Mesenchymal stem cell (in vitro differentiated cells and primary cell): ENCODE results near the gene EOMES.
A peak's percentile ranks its signal among the peaks of the same experiment; 100 is the strongest.

ENCODE experiments used
- DNase-seq: peaks from one replicate; pipeline ENCODE4 v3.0.0-alpha.2; 2013
- H2AFZ ChIP-seq: one replicate; pipeline ENCODE4 v1.6.1; 2013; ENCODE audit warnings: low read depth, mild to moderate bottlenecking, control low read depth, inconsistent platforms, low read length, moderate library complexity
- H2AK5ac ChIP-seq: 2 replicates; pipeline ENCODE4 v1.6.1; 2013; ENCODE audit warnings: low read length, moderate library complexity, mild to moderate bottlenecking, inconsistent platforms; ENCODE audit not compliant: severe bottlenecking
- H2BK120ac ChIP-seq: one replicate; pipeline ENCODE4 v1.6.1; 2013; ENCODE audit warnings: low read depth, mild to moderate bottlenecking, inconsistent platforms, low read length, moderate library complexity
- H2BK12ac ChIP-seq, 2 experiments: one replicate each; pipeline ENCODE4 v1.6.1; 2013; ENCODE audit warnings: inconsistent platforms in 2 of 2, low read length in 2 of 2, mild to moderate bottlenecking in 2 of 2, moderate library complexity in 2 of 2, control low read depth in 1 of 2
- H2BK15ac ChIP-seq: one replicate; pipeline ENCODE4 v1.6.1; 2013; ENCODE audit warnings: mild to moderate bottlenecking, low read depth, inconsistent platforms; ENCODE audit not compliant: poor library complexity, severe bottlenecking
- H2BK5ac ChIP-seq: 2 replicates; pipeline ENCODE4 v1.6.1; 2013; ENCODE audit warnings: low read depth, mild to moderate bottlenecking, low read length, control low read depth, inconsistent platforms; ENCODE audit not compliant: poor library complexity, severe bottlenecking
- H3K14ac ChIP-seq, 2 experiments: one replicate each; pipeline ENCODE4 v1.6.1; 2013; ENCODE audit warnings: inconsistent platforms in 2 of 2, low read length in 2 of 2, control low read depth in 1 of 2, mild to moderate bottlenecking in 1 of 2, moderate library complexity in 1 of 2
- H3K18ac ChIP-seq, 2 experiments: one replicate each; pipeline ENCODE4 v1.6.1; 2013; ENCODE audit warnings: inconsistent platforms in 2 of 2, low read length in 2 of 2, control low read depth in 1 of 2, low read depth in 1 of 2, mild to moderate bottlenecking in 1 of 2
- H3K23ac ChIP-seq, 2 experiments: one replicate each; pipeline ENCODE4 v1.6.1; 2013; ENCODE audit warnings: inconsistent platforms in 2 of 2, low read length in 2 of 2, mild to moderate bottlenecking in 2 of 2, moderate library complexity in 2 of 2, control low read depth in 1 of 2
- H3K27ac ChIP-seq: 2 replicates; pipeline ENCODE4 v1.5.1; 2013; ENCODE audit warnings: mild to moderate bottlenecking, moderate library complexity, low read length, control low read depth, inconsistent platforms; ENCODE audit not compliant: poor library complexity, severe bottlenecking
- H3K27me3 ChIP-seq, 2 experiments: 2 replicates each; pipeline versions ENCODE4 v1.6.1 to v1.7.0; 2013; ENCODE audit warnings: low read length in 2 of 2, mild to moderate bottlenecking in 2 of 2, moderate library complexity in 2 of 2, control low read depth in 1 of 2, inconsistent platforms in 1 of 2; ENCODE audit not compliant: control insufficient read depth in 1 of 2, insufficient read depth in 1 of 2
- H3K36me3 ChIP-seq, 2 experiments: 2 replicates each; pipeline versions ENCODE4 v1.6.1 to v1.7.0; 2013; ENCODE audit warnings: low read length in 2 of 2, control low read depth in 1 of 2, inconsistent platforms in 1 of 2, low read depth in 1 of 2, mild to moderate bottlenecking in 1 of 2; ENCODE audit not compliant: insufficient read depth in 2 of 2, control insufficient read depth in 1 of 2
- H3K4ac ChIP-seq, 2 experiments: one replicate each; pipeline ENCODE4 v1.6.1; 2013; ENCODE audit warnings: inconsistent platforms in 2 of 2, low read length in 2 of 2, mild to moderate bottlenecking in 2 of 2, moderate library complexity in 2 of 2, control low read depth in 1 of 2, low read depth in 1 of 2
- H3K4me1 ChIP-seq: 2 replicates; pipeline ENCODE4 v1.6.1; 2013; ENCODE audit warnings: low read depth, low read length, control low read depth; ENCODE audit not compliant: control insufficient read depth, insufficient read depth
- H3K4me2 ChIP-seq: 2 replicates; pipeline ENCODE4 v1.6.1; 2013; ENCODE audit warnings: low read length, mild to moderate bottlenecking, inconsistent platforms; ENCODE audit not compliant: poor library complexity, severe bottlenecking
- H3K4me3 ChIP-seq, 2 experiments: 2 replicates each; pipeline versions ENCODE4 v1.5.1 to v1.7.0; 2013; ENCODE audit warnings: low read length in 2 of 2, mild to moderate bottlenecking in 2 of 2, control low read depth in 1 of 2, low read depth in 1 of 2; ENCODE audit not compliant: insufficient read depth in 1 of 2
- H3K79me1 ChIP-seq: replicated peaks from 2 replicates; pipeline ENCODE4 v1.6.1; 2013; ENCODE audit warnings: mild to moderate bottlenecking, control low read depth, low read length, inconsistent platforms; ENCODE audit not compliant: poor library complexity, severe bottlenecking
- H3K9ac ChIP-seq: 2 replicates; pipeline ENCODE4 v1.7.0; 2013; ENCODE audit warnings: mild to moderate bottlenecking, low read length, moderate library complexity
- H3K9me3 ChIP-seq: 2 replicates; pipeline ENCODE4 v1.7.0; 2013; ENCODE audit warnings: mild to moderate bottlenecking, low read length; ENCODE audit not compliant: control insufficient read depth
- H4K8ac ChIP-seq: one replicate; pipeline ENCODE4 v1.6.1; 2013; ENCODE audit warnings: inconsistent platforms, mild to moderate bottlenecking, low read length, moderate library complexity
- H4K91ac ChIP-seq: one replicate; pipeline ENCODE4 v1.6.1; 2013; ENCODE audit warnings: mild to moderate bottlenecking, low read length, inconsistent platforms
- WGBS: methylation state at CpG from one replicate; pipeline ENCODE4 v1.1.7; 2013; ENCODE audit warnings: mixed read lengths; 5-methylcytosine and 5-hydroxymethylcytosine counted together

Gene EOMES

GRCh38 chr3:27699067-27699466 lies 23.1 kb downstream of the EOMES start:
- no peak overlapping the region for H2AFZ ChIP-seq
- H3K4me1 ChIP-seq: no peaks in the 10 kb centered on the region
- H3K18ac ChIP-seq: no peak overlapping the region
- H3K9ac ChIP-seq: no peak overlapping the region
- no peak overlapping the region for H2BK12ac ChIP-seq
- H3K27ac ChIP-seq: no peak overlapping the region
- H3K23ac ChIP-seq: no peak overlapping the region
- H3K79me1 ChIP-seq: no peaks in the 10 kb centered on the region
- no peak overlapping the region for H2AK5ac ChIP-seq
- H2BK120ac ChIP-seq: no peak overlapping the region
- H3K4me2 ChIP-seq: no peak overlapping the region
- no peak for DNase-seq
- no peak overlapping the region for H3K4me3 ChIP-seq
- no peak overlapping the region for H4K91ac ChIP-seq
- no peak overlapping the region for H2BK15ac ChIP-seq
- H2BK5ac ChIP-seq: no peak overlapping the region
- WGBS: 97% methylated on average over 3 of the region's 3 CpGs
- no peaks in the 10 kb centered on the region for H3K36me3 ChIP-seq
- no peaks in the 10 kb centered on the region for H3K27me3 ChIP-seq
- H3K9me3 ChIP-seq: peaks cover 5% of the 10 kb centered on the region
- H3K14ac ChIP-seq: no peak overlapping the region
- no peak overlapping the region for H4K8ac ChIP-seq
- H3K4ac ChIP-seq: no peak overlapping the region

DNA sequence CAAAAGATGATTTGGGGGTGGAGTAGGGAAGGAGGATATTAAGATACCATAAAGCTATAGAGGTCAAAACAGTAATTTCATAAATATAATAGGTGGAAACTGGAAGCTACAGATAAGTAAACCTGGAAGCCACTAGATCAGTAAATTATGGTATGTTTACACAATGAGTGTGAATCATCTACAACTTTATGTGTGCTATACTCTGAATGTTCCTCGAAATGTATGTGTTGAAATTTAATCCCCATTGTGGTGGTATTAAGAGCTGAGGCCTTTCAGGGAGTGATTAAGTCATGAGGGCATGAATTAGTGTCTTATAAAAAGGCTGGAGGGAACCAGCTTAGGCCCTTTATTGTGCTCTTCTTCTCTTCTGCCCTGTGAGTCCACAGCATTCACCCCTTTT lies 25.2 kb downstream of the EOMES start:
- Histone ChIP-seq H3K4me1 (no peaks in the 10 kb centered on the region), H2BK120ac (no peak overlapping the region), H2BK15ac (no peak overlapping the region), H3K4me2 (no peak overlapping the region), H3K27ac (no peak overlapping the region), H3K23ac (no peak overlapping the region), H2AK5ac (no peak overlapping the region), H4K8ac (no peak overlapping the region), H3K79me1 (no peaks in the 10 kb centered on the region), H2BK12ac (no peak overlapping the region), H3K4me3 (no peak overlapping the region), H2AFZ (no peak overlapping the region), H2BK5ac (no peak overlapping the region), H3K9me3 (peaks cover 12% of the 10 kb centered on the region), H3K27me3 (no peaks in the 10 kb centered on the region), H4K91ac (no peak overlapping the region), H3K9ac (no peak overlapping the region), H3K18ac (no peak overlapping the region), H3K14ac (no peak overlapping the region), H3K4ac (no peak overlapping the region), H3K36me3 (no peaks in the 10 kb centered on the region)
- peak; percentile 9 for DNase-seq
- 19% methylated on average over 1 of the region's 1 CpG for WGBS

GRCh38 chr3:27695636-27696035 lies 26.5 kb downstream of the EOMES start:
- no peaks in the 10 kb centered on the region for H3K27me3 ChIP-seq
- no peak overlapping the region for H3K27ac ChIP-seq
- no peak overlapping the region for H2BK15ac ChIP-seq
- no peak overlapping the region for H3K18ac ChIP-seq
- no peak overlapping the region for H3K9ac ChIP-seq
- H3K4me2 ChIP-seq: no peak overlapping the region
- no peak overlapping the region for H4K8ac ChIP-seq
- H4K91ac ChIP-seq: no peak overlapping the region
- H3K79me1 ChIP-seq: no peaks in the 10 kb centered on the region
- H2BK5ac ChIP-seq: no peak overlapping the region
- WGBS: no CpG with 5 or more reads among the region's 2 CpGs
- H3K23ac ChIP-seq: no peak overlapping the region
- no peak overlapping the region for H3K4me3 ChIP-seq
- H3K36me3 ChIP-seq: no peaks in the 10 kb centered on the region
- H3K9me3 ChIP-seq: peaks cover 21% of the 10 kb centered on the region
- H2AFZ ChIP-seq: no peak overlapping the region
- H3K4ac ChIP-seq: no peak overlapping the region
- H3K14ac ChIP-seq: no peak overlapping the region
- no peak overlapping the region for H2BK120ac ChIP-seq
- no peak overlapping the region for H2BK12ac ChIP-seq
- no peaks in the 10 kb centered on the region for H3K4me1 ChIP-seq
- no peak overlapping the region for H2AK5ac ChIP-seq
- no peak for DNase-seq

- no peak overlapping the region for H2AK5ac ChIP-seq
- H3K14ac ChIP-seq: no peak overlapping the region
- H3K23ac ChIP-seq: no peak overlapping the region
- H3K27me3 ChIP-seq: no peaks in the 10 kb centered on the region
- H2BK120ac ChIP-seq: no peak overlapping the region
- no peak overlapping the region for H3K18ac ChIP-seq
- H4K91ac ChIP-seq: no peak overlapping the region
- no peak overlapping the region for H2BK12ac ChIP-seq
- H2BK5ac ChIP-seq: no peak overlapping the region
- peaks cover 30% of the 10 kb centered on the region for H3K9me3 ChIP-seq
- H3K36me3 ChIP-seq: no peaks in the 10 kb centered on the region
- H3K27ac ChIP-seq: no peak overlapping the region
- no peaks in the 10 kb centered on the region for H3K79me1 ChIP-seq
- H4K8ac ChIP-seq: no peak overlapping the region
- no peak overlapping the region for H2AFZ ChIP-seq
- no peak overlapping the region for H3K9ac ChIP-seq
- no peak for DNase-seq
- H3K4me2 ChIP-seq: no peak overlapping the region
- H2BK15ac ChIP-seq: no peak overlapping the region
- H3K4me3 ChIP-seq: no peak overlapping the region
- no peaks in the 10 kb centered on the region for H3K4me1 ChIP-seq
- H3K4ac ChIP-seq: no peak overlapping the region
- 85% methylated on average over 4 of the region's 5 CpGs for WGBS
These were observed 34.1 kb downstream of the EOMES start for GRCh38 chr3:27688053-27688452.
